Activated T-cell treated with anti-CD3 and anti-CD28 coated beads, Interleukin-2, amount 50 U/mL, for 1 hour (primary cell): ENCODE results near the gene CACNB4.

Experiments used
- DNase-seq: peaks from one replicate; pipeline ENCODE4 v3.0.0-alpha.2; 2020

The CACNB4 gene

DNA sequence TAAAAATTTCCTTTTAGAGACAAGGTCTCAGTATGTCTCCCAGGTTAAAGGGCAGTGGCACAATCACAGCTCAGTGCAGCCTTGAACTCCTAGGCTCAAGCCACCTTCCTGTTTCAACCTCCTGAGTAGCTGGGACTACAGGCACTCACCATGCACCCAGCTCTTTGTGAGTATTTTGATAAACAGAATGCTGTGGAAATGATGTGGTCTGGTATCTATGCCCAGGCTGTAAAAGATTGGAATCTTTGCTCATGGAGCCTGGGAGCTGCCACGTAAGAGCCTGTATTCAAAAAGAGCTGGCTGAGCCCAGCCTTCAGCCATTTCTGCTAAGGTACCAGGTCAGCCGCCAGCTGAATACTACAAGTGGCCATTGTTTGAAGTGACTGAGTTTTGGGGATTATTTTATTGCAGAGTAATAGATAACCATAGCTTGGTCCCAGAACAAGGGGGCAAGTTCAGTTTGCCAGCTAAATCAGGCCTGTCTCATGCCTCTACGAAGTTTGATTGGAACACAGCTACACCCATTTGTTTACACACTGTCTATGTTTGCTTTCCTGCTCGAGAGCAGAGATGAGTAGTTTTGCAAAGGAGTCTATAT is 249.3 kb downstream of the CACNB4 start:
- DNase-seq: no peak

DNA sequence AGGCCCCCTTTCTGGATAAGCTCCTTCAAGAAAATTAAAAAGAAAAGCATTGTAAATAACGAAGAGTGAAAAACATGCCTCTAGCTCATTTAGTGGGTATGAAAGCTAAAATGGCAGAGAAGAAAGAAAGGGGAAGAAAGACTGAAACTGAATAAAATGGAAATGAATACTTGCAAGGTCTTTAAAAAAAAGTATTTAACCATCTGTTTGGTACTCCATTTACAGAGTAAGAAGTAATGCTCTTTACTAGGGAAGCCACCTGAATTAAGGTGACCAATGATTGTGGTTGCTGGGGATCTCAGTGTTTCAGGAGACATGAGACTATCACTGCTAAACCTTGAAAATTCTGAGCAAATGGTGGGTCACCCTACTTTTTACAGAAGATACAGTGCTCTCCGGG is 253.0 kb downstream of the CACNB4 start:
- no peak for DNase-seq

DNA sequence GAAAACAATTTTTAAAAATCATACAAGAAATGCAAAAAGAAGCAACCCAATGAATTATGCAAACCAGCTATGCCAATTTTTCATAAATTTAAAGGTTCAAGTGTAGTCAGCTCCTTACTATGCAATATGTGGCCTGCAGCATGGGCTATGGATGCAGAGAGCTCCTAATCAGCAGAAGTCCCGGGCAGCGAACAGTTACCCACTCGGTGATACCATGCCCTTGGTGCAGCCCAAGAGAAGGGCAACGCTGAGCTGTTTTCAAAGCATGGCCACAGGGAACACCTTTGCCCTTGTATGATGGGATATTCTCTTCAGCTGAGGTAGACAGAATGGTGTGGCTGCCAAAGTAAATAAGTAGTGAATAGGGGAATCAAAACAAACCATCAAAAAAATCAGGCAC is 253.4 kb downstream of the CACNB4 start:
- no peak for DNase-seq

DNA sequence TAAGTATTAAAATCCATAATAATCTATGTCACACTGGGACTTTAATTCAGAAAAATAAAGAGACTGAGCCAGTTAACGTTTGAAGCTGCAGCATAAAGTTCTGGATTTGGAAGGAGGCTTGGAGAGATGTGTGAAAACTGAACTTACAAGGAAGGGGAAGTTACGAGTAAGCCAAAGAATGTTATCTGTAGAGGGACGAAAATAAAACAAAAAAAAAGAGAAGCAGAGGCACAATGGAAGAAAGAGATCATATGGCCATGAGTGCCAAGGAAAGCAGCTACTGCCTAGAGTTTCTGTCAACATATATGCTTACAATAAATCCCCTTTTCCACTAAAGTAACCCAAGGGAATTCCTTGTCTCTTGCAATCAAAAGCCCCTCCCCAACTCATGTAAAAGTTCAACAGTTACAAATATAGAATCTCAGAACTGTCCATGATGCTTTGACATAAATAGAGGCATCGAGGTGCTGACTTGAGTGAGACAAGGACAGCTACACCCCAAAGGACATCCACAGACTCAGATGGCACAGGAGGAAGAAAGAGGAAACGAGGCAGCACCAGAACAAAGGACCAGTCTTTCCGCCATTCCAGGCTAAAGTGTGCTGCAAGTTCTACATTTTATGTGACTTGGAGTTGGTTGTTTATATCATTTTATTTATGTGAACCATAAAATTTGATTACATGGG is 254.5 kb downstream of the CACNB4 start:
- DNase-seq: no peak

DNA sequence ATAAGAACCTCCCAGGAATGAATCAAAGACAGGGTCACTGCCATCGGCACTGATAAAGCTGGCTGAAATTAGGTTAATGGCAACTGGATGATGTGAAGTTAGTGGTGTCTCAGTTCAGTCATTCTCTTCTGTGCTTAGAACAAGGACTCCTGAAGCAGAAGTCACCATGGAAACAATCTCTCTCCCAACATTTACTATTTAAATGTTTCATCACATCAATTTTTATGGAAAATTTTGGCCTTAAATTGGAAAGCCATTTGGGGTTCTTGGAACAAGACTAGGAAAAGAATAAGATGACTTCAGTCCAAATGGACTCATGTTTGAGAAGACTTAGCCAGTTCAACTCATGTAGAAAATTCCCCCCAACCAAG is 255.2 kb downstream of the CACNB4 start:
- DNase-seq: no peak

DNA sequence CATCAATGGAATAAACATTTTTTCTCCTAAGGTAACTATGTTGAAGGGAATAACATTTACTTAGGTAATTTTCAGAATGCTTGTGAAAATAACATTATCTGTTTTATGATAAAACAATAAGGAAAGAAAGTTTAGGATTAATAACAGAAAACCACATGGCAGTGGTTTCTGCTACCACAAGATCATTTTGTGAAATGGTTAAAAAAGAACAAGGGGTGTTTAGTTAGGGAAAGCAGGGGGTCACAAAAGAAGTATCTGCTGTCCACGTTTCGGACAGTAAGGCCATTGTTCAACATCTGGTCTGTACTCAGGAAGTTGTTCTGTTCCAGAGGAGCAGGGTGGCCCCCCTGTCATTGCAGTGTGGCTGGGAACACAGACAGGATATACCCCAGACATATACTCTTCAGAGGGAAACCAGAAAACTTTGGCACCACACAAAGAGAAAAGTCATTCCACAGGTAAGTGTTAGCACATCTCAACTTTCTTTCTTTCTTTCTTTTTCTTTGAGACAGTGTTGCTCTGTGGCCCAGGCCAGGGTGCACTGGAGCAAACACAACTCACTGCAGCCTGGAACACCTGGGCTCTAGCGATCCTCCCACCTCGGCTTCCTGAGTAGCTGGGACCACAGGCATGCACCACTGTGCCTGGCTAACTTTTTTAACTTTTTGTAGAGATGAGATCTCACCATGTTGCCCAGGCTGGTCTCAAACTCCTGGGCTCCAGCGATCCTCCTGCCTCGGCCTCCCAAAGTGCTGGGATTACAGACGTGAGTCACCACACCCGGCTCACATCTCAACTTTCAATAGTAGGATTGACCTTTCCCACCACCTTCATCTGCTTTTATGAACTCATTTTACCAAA is 255.8 kb downstream of the CACNB4 start:
- no peak for DNase-seq

DNA sequence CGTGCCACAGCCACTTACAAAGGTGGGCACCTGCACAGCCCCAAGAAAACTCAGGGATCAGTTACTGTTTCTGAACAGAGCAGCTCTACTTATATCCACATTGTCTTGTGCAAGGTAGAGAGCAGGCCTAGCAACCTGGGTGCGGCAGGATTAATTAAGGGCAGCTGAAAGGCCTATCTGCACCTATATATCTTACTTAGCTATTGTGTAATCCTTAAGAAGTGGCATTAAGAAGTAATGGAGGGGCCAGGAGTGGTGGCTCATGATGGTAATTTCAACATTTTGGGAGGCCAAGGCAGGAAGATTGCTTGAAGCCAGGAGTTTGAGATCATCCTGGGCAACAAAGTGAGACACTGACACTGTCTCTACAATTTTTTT is 257.8 kb downstream of the CACNB4 start:
- DNase-seq: no peak

DNA sequence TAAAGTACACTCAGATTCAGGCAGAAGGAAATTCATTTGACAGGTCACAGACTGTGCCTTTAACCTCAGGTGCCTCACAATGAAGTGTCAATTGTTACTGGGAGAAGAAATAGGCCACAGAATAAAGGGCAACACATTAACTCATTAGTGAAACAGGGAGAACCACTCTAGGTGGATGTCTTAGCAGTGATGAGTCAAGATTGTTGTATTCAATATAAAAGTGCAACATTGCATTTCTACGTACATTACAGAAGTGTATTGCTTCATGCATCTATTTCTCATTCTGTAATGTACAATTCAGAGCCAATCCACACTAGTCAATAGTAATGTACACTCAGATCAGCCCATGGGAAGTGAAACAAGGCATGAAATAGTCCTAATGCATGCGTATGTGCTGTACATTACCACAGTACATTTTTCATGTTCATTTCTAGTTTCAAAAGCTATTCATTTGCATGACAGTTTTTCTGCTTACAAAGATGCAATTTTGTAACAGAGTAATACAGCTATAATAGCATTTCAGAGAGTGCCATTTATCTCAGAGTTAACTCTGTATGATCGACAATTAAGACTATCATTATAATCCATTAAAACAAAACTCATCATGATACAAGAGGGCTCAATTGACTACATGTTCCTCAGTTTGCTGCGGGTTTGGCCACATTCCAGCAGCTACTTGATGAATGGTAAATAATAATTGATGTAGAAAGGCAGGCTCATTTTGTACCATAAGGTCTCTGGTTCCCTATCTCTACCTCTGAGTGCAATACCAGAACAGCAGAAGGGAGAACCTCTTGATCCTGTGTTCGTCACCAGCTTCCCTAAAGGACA is 258.4 kb downstream of the CACNB4 start:
- no peak for DNase-seq

DNA sequence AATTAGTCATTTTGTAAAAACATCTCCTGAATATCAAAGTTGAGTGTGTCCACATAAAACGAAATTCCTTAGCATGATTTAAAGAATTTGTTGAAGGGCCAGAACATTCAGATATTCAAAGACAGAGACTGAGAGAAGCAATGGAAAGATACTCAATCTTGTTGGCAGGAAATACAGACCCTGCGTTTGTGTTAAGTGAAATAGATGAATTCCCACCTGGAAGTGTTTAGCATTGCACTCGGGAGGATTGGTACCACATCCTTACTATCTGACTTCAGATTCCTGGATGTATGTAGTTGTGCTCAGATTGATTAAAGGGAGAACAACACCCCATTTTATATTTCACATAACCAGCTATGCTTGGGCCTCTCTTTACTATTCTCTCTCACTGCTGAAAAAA is 260.9 kb downstream of the CACNB4 start:
- no peak for DNase-seq

DNA sequence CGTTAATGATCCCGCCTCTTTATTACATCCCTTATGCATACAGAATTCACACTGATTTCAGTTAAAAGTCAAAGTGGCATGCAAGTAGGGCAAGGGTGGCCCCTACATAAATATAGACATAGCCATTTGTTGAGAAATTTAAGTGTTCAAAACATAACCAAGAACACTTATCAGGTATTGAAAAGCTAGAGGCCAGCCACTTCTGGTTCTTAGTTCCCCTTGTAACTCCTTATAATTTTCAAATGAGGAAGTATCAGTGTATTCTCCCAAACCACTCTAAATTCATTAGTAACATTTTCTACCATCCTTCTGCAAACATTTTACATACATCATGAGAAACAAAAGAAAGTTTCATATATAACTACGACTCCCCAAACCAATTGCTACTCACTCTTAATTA is 264.9 kb downstream of the CACNB4 start:
- DNase-seq: no peak

DNA sequence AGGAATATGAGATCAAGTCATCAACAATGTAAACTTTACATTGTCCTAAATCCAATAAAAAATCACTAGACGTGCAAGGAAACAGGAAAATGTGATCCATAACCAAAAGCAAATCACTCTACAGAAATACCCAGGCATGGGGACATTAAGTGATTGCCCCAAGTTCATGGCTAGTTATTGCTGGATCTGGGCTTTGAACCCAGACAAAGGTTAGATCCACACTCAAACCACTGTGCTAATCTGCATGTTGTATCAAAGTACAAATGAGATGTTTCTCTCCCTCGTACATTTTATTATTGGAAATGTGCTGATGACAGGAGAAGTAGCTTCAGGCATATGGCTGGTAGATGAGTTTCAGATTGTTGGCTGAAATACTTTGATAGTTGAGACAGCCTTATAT is 267.9 kb downstream of the CACNB4 start:
- no peak for DNase-seq

DNA sequence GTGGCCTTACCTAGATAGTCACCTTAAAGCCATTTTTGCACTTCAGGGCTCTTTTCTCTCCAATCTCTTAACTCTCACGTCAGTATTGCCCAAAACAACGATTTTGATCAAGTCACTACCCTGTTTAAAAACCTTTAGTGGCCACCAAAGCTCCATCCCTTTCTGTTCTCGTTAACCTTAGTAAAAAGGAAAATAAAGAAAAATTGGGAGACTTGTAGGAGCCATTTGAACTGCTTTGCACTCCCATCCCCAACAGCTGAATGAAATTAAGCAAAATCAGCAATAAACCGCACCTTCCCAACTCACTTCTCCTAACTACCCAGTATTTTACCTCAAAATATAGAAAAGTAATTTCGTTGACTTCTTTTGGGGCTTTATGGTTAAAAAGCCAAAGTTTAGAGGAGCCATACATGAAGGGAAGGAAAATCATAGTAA is 269.9 kb downstream of the CACNB4 start:
- DNase-seq: no peak

DNA sequence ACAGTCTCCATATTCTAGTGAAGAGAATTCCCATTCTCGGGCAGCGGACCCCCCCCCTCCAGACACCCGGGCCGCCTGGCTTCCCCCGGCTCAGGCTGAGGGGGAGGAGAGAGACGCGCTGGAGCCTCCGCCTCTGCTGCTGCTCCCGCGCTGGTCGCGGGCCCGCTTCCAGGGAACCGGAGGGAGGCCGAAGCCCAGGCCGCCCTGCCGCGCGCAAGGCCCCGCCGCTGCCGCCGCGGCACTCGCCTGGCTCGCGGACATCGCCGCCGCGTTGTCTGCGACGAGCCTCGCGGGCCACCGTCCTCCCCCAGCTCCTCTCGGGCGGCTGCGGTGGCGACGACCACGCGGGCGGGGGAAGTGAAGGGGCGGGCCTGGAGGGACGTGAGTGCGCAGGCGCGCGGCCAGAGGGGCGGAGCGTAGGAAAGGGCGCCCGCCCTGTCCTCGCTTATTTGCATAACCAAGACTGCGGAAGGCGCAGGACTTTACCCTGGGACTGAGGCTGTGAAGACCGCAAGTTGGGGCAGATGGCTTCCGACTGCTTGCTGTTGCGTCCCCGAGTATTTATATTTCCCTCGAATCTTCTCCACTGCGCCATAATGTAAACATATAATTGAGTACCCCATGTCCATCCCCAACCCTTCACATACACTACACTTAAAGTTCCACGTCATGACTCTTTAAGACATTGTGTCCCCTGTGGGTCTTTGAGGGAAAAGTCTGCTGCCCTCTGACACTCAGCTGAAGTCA is 270.5 kb downstream of the CACNB4 start, which contains the start of gene ARL5A:
Gene ARL5A (minus strand): TSS at position 279 of the 747 bp plus-strand sequence. CDS start 245 bp downstream, at position 34.
- peak; percentile 97 for DNase-seq

DNA sequence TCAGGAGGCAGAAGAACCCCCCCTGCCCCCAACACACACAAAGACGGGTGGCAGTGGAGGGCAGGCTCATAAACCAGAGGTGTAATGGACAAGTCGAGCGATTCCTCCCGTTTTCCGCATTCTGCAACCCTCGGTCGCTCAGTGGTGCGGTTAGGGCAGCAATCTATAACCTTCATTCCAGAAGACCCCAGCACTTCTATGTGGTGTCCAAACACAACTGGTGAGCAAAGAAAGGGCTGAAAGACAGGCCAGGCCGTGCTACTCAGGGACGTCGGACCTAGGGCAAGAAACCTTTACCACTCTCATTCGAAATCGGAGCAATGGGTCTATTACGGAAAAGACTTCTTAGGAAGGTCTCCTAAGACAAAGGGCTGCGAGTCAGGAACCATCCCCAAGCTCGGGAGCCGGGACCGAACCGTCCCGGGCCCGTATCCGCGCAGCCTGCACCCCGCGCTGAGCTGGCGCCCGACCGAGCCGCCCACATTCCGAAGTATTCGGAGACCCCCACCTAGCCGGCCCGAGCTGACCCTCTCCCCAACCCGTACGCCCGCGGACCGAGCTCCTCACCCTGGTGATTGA is 271.2 kb downstream of the CACNB4 start:
- DNase-seq: peak; percentile 40

DNA sequence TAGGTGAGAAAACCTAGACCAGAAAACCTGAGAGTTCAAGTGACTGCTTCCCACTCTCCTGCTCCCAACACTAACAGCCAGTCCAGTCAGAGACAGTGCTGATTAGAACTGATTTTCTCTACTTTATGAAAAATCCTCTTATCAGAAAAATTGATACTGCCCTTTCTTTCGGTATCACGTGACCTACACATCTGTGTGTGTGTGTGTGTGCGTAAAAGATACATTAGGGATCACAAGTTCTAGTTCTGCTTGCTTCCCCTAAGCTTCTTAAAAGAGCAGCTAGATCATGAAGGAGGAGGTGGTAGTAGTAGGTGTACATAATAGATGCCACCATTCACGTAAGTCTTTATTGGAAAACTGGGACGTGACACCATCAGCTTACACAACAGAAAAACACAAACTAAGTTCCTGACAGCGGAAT is 272.1 kb downstream of the CACNB4 start:
- DNase-seq: no peak

DNA sequence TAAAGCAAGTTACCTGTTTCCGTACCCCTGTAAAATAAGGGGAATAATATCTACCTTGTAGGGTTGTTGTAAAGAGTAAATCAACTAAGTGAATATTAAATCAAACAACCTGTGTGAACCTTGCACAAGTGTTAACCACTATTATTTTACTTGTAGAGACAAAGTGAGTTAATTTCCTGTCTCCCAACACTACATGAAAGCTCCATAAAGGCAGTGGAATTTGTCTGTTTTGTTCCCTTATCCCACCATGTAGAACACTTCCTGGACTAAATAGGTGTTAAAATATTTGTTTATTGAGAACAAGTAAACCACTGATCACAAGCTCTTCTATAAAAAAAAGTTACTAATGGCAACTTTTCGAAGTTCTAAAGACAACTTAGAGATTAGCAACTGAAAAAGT is 274.0 kb downstream of the CACNB4 start:
- DNase-seq: no peak

DNA sequence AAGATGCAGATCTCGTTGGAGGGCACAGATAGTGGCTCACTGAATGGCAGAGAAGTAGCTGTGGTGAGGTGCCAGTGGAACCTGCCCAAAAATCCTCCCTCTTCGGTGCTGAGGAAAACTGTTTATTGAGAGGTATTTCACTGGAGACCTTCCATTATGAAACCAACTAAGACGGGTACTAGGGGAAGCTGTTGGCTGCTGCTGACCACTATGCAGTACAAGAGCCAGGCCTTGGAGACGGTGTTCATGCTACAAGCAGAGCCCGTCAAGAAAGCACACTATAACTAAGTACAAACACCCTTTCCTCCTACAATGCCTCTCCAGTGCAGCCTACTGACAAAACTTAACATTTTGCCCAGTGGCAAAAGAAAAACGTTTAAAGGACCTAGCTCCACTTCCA is 275.2 kb downstream of the CACNB4 start:
- DNase-seq: no peak

DNA sequence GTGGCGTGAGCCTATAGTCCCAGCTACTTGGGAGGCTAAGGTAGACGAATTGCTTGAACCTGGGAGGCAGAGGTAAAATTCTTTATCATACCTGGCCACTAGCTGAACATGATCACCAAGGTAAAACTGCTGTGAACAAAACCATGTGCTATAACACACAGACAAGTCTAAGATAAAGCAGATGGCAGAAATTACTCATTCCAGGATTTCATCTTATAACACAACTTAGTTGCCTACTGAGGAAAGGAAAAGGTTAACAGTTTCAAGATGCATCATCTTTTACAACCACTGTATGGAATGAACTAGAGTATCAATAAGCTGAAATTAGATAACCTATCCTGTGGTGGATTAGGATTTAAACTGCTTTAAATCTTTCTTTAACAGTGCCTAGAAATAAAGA is 278.9 kb downstream of the CACNB4 start:
- DNase-seq: no peak

DNA sequence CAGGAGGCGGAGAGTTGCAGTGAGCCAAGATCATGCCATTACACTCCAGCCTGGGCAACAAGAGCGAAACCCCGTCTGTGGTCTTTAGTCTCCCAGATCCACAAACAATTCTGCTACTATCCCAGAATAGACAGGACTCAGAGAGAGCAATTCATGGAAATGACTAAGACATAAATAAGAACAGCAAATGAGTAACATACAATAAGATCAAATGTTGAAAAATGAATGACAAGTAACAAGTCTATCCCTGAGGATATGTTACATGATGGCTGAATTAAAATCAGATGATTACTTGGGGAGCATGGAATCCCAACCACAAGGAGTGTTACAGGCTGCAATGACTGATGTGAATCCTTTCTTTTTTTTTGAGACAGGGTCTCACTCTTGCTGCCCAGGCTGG is 280.9 kb downstream of the CACNB4 start:
- no peak for DNase-seq

DNA sequence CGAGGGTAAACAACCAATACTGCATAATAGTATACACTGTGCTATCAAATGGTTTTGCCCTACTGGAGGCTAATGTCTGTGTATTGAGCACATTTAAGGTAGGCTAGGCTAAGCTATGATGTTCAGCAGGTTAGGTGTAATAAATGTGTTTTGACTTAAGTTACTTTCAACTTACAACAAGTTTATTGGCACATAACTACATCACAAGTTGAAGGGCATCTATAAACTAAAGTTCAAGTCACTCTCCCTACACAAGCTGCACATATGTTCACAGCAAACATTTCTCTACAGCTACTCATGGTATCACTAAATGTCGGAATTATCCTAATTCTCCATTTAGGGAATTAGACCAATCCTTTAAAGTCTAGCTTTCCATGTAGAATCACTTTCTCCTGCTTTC is 282.0 kb downstream of the CACNB4 start:
- no peak for DNase-seq

DNA sequence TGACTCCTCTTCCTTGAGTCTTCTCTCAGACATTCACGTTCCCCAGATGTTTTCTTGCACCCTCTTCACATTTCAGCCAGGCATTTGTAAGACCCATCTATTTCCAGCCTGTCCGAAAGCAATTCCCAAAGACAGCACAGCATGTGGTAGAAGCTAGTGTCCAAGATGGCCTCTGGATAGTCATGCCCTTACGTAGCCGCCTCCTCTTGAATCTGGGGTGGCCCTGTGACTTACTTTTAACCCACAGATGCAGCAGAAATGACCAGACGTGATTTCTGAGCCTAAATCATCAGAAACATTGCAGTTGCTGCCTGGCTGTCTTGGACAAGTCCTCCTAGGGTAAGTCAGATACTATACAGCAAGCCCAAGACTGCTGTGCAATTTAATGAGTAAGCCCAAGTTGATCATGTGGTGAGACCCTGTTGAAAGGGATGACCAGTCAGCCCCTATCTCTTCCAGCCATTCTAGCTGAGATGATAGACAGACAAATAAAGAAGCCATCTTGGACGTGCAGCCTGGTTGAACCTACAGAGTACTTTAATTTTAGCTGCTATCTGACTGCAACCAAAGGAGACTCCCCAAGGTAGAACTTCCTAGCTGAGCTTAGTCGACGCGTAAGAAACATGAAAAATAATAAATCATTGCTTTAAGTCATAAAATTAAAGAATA is 282.9 kb downstream of the CACNB4 start:
- no peak for DNase-seq
